ENCODE results near the gene ANKRD40. TPM values are rescaled to one million over a fixed set of nuclear protein-coding genes. Genes with fewer than 3 reads are reported as not detected.

The ANKRD40 gene
- total RNA-seq, 4 donors from 2014 or later = 18.2 to 24.7 (median 21.4) TPM

GRCh38 chr17:50649042-50649908 is 58.4 kb downstream of the ANKRD40 start:
- Histone ChIP-seq H3K4me1 (no peaks in the 10 kb centered on the region), H3K9me3 (peaks cover 0 to 6% (median 0%) of the 10 kb centered on the region in 4 donors), H3K27me3 (no peaks in the 10 kb centered on the region), H3K27ac (no peak overlapping the region), H3K36me3 (no peaks in the 10 kb centered on the region), H3K4me3 (no peak overlapping the region)
- TF ChIP-seq CTCF (IDR thresholded peaks at IDR 0.05) = no peak
- no peak for TF ChIP-seq POLR2A (IDR thresholded peaks at IDR 0.05)
- DNase-seq = no peak

GRCh38 chr17:50647187-50647586 is 60.5 kb downstream of the ANKRD40 start:
- no peak for TF ChIP-seq POLR2A (IDR thresholded peaks at IDR 0.05)
- no peak for TF ChIP-seq CTCF (IDR thresholded peaks at IDR 0.05)
- Histone ChIP-seq H3K36me3 (no peaks in the 10 kb centered on the region), H3K27me3 (no peaks in the 10 kb centered on the region), H3K9me3 (peaks cover 0 to under 1% (median 0%) of the 10 kb centered on the region in 4 donors), H3K27ac (no peak overlapping the region), H3K4me3 (no peak overlapping the region), H3K4me1 (peaks cover 0 to 11% (median 0%) of the 10 kb centered on the region in 4 donors)
- DNase-seq = no peak

DNA sequence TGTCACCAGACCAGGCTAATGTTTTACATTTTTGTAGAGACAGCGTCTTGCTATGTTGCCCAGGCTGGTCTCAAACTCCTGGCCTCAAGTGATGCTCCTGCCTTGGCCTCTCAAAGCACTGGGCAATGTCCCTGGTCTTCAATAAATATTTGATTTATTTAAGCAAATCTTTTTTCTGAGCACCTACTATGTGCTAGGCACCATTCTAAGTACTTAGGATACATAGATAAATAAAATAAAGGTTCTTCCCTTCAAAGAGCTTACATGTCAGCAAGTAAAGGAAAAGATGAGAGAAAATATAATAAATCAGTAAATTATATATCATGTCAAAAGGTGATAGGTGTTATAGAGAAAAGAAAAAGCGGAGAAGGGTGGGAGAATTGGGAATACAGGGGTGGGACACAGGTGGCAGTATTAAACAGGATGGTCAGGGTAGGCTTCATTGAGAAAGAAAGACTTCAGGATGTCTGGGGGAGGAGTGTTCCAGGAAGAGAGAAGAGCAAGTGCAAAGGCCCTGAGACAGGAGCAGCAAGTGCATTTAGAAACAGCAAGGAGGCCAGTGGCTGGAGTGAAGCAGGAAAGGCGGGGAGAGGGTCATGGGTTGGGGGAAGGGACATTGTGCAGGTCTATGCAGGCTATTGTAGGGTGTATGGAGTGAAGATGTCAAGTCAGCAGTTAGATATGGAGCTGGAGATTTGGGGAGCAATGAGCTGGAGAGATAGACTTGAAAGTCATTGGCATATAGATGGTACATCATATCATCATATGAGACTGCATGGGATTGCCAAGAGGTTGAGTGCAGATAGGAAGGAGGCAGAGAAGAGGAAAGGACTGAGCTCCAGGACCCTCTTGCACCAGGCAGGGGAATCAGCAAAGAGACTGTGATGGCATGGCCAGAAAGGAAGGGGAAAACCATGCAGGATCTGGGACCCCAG is 61.7 kb downstream of the ANKRD40 start:
- H3K4me3 ChIP-seq = no peak overlapping the region
- peaks cover 0 to 20% (median 0%) of the 10 kb centered on the region in 4 donors for H3K4me1 ChIP-seq
- H3K27me3 ChIP-seq = no peaks in the 10 kb centered on the region
- no peaks in the 10 kb centered on the region for H3K36me3 ChIP-seq
- TF ChIP-seq CTCF (IDR thresholded peaks at IDR 0.05) (no peak), POLR2A (IDR thresholded peaks at IDR 0.05) (no peak)
- DNase-seq = no peak
- H3K9me3 ChIP-seq = no peaks in the 10 kb centered on the region
- H3K27ac ChIP-seq = no peak overlapping the region

Small RNA genes lying within 50 kb of the gene (small RNA-seq; reads per million reads assigned to genes)
- 0 reads per million in 2 donors for gene RF00019

Other genes starting within 250 kb of the ANKRD40 start
- 10 to 100 TPM in 2 of 4 donors, 1 to 10 TPM in 2; 7.4 to 24.6 (median 14.7) TPM for gene CHAD, start 239.0 kb downstream of the ANKRD40 start, total RNA-seq
- gene RSAD1, start 229.1 kb downstream of the ANKRD40 start, total RNA-seq = 10 to 100 TPM; 24.3 to 53.4 (median 39.5) TPM
- gene MYCBPAP, start 199.5 kb downstream of the ANKRD40 start, total RNA-seq = 1 to 10 TPM in 1 of 4 donors, under 1 TPM in 1, not detected in 2; 0.53 to 1.1 TPM
- gene EPN3, start 175.2 kb downstream of the ANKRD40 start, total RNA-seq = 10 to 100 TPM in 2 of 4 donors, 1 to 10 TPM in 2; 3.0 to 17.3 (median 13.0) TPM
- 100 to 1,000 TPM in 3 of 4 donors, 10 to 100 TPM in 1; 75.1 to 125 (median 110) TPM for gene SPATA20, start 160.7 kb downstream of the ANKRD40 start, total RNA-seq
- gene CACNA1G, start 147.2 kb downstream of the ANKRD40 start, total RNA-seq = not detected
- 100 to 1,000 TPM; 190 to 683 (median 305) TPM for gene ABCC3, start 73.0 kb downstream of the ANKRD40 start, total RNA-seq
- gene LUC7L3, start 11.7 kb upstream of the ANKRD40 start, total RNA-seq = 1,000 to 10,000 TPM in 1 of 4 donors, 100 to 1,000 TPM in 2, 10 to 100 TPM in 1; 77.2 to 1,326 (median 139) TPM
- 100 to 1,000 TPM in 3 of 4 donors, 1 to 10 TPM in 1; 9.9 to 150 (median 139) TPM for gene ANKRD40CL, start 59.6 kb upstream of the ANKRD40 start, total RNA-seq
- not detected for gene WFIKKN2, start 127.7 kb upstream of the ANKRD40 start, total RNA-seq
- 100 to 1,000 TPM in 1 of 4 donors, 10 to 100 TPM in 3; 38.0 to 101 (median 60.6) TPM for gene TOB1, start 158.4 kb upstream of the ANKRD40 start, total RNA-seq

Data from Peyer's patch (tissue), 4 donors.